GM23338 (cell line): ENCODE measurements around the gene TMPRSS15. TPM values are rescaled to one million over a fixed set of nuclear protein-coding genes. Genes with fewer than 3 reads are reported as not detected.

ENCODE experiments used
- ATAC-seq: fragments of 200-7000 bp; cut with Tn5 transposase; 3 replicates; pipeline ENCODE4 v1.9.1; 2020
- DNase-seq: peaks from one replicate; pipeline ENCODE4 v3.0.0-alpha.2; 2015; ENCODE audit warnings: low spot score
- H2AFZ ChIP-seq: fragments of 200-600 bp; sonication (generic); 2 replicates; pipeline ENCODE4 v1.8.0; 2016; ENCODE audit warnings: antibody characterized with exemption, mild to moderate bottlenecking, moderate library complexity
- H3F3A ChIP-seq: fragments of 200-600 bp; sonication (generic); replicated peaks from 2 replicates; pipeline ENCODE4 v1.8.0; 2017; ENCODE audit warnings: antibody characterized with exemption, mixed run types, low read depth
- H3K27ac ChIP-seq: fragments of 200-600 bp; sonication (generic); 2 replicates; pipeline ENCODE4 v1.6.1; 2016; ENCODE audit warnings: low read depth
- H3K27me3 ChIP-seq: fragments of 200-600 bp; sonication (generic); 2 replicates; pipeline ENCODE4 v1.8.0; 2016; ENCODE audit warnings: mild to moderate bottlenecking, mixed run types, moderate library complexity; ENCODE audit not compliant: insufficient read depth
- H3K36me3 ChIP-seq: fragments of 200-600 bp; sonication (generic); 2 replicates; pipeline ENCODE4 v1.8.0; 2016; ENCODE audit warnings: mild to moderate bottlenecking; ENCODE audit not compliant: insufficient read depth
- H3K4me1 ChIP-seq: fragments of 200-600 bp; sonication (generic); 2 replicates; pipeline ENCODE4 v1.8.0; 2016; ENCODE audit warnings: mild to moderate bottlenecking, moderate library complexity; ENCODE audit not compliant: insufficient read depth
- H3K4me2 ChIP-seq: fragments of 200-600 bp; sonication (generic); 2 replicates; pipeline ENCODE4 v1.7.1; 2017; ENCODE audit warnings: mixed run types
- H3K4me3 ChIP-seq: fragments of 200-600 bp; sonication (generic); 2 replicates; pipeline ENCODE4 v1.6.1; 2016; ENCODE audit warnings: mixed run types
- H3K79me2 ChIP-seq: fragments of 200-600 bp; sonication (generic); replicated peaks from 2 replicates; pipeline ENCODE4 v1.8.0; 2017; ENCODE audit warnings: mild to moderate bottlenecking; ENCODE audit not compliant: insufficient read depth
- H3K9me2 ChIP-seq: fragments of 200-600 bp; sonication (generic); 2 replicates; pipeline ENCODE4 v1.8.0; 2017; ENCODE audit not compliant: insufficient read depth
- H4K20me1 ChIP-seq: fragments of 200-600 bp; sonication (generic); replicated peaks from 2 replicates; pipeline ENCODE4 v1.8.0; 2017; ENCODE audit warnings: mild to moderate bottlenecking; ENCODE audit not compliant: insufficient read depth
- H3K27ac Mint-ChIP-seq: 2 replicates; pipeline ENCODE4 v1.8.0; 2020; ENCODE audit warnings: inconsistent platforms, mild to moderate bottlenecking, moderate library complexity, mixed read lengths
- H3K27me3 Mint-ChIP-seq: 3 replicates; pipeline ENCODE4 v1.8.0; 2022; ENCODE audit warnings: low read depth, mild to moderate bottlenecking, moderate library complexity, mixed read lengths, inconsistent platforms; ENCODE audit not compliant: insufficient read depth, poor library complexity
- H3K36me3 Mint-ChIP-seq: 3 replicates; pipeline ENCODE4 v1.8.0; 2021; ENCODE audit warnings: low read depth, mild to moderate bottlenecking, inconsistent platforms, moderate library complexity, mixed read lengths
- H3K4me1 Mint-ChIP-seq: 3 replicates; pipeline ENCODE4 v1.8.0; 2020; ENCODE audit warnings: mild to moderate bottlenecking, inconsistent platforms, mixed read lengths
- H3K4me3 Mint-ChIP-seq: 3 replicates; pipeline ENCODE4 v1.8.0; 2021; ENCODE audit warnings: moderate library complexity, mild to moderate bottlenecking, inconsistent platforms, mixed read lengths
- H3K9me3 Mint-ChIP-seq: 3 replicates; pipeline ENCODE4 v1.8.0; 2020; ENCODE audit warnings: moderate library complexity, mild to moderate bottlenecking, inconsistent platforms, mixed read lengths
- CTCF ChIP-seq, 2 experiments: fragments of 200-600 bp in 1 of 2; sonication (generic) in 1 of 2; conservative IDR thresholded peaks; 2 replicates each; pipeline versions ENCODE4 v1.5.1 to v1.6.1; 2016 to 2017; ENCODE audit warnings: antibody characterized with exemption in 2 of 2, low read depth in 2 of 2, mild to moderate bottlenecking in 2 of 2, moderate library complexity in 1 of 2
- ETS1 ChIP-seq: IDR thresholded peaks from 2 replicates; pipeline ENCODE4 v1.6.1; 2016; ENCODE audit warnings: antibody characterized with exemption
- EZH2 ChIP-seq: fragments of 200-600 bp; sonication (generic); IDR thresholded peaks from one replicate; pipeline ENCODE4 v1.8.0; 2017; ENCODE audit warnings: antibody characterized with exemption, mild to moderate bottlenecking, low read depth; ENCODE audit not compliant: unreplicated experiment
- EZH2phosphoT487 ChIP-seq: fragments of 200-600 bp; sonication (generic); IDR thresholded peaks from one replicate; pipeline ENCODE4 v1.8.1; 2018; ENCODE audit warnings: antibody characterized with exemption; ENCODE audit not compliant: unreplicated experiment
- JUNB ChIP-seq: IDR thresholded peaks from one replicate; pipeline ENCODE4 v1.6.1; 2016; ENCODE audit warnings: antibody characterized with exemption; ENCODE audit not compliant: unreplicated experiment
- NANOG ChIP-seq: IDR thresholded peaks from 2 replicates; pipeline ENCODE4 v1.6.1; 2016; ENCODE audit warnings: antibody characterized with exemption, borderline replicate concordance
- POLR2AphosphoS5 ChIP-seq: IDR thresholded peaks from 2 replicates; pipeline ENCODE4 v1.6.1; 2016; ENCODE audit warnings: antibody characterized with exemption, low read depth
- STAT1 ChIP-seq: IDR thresholded peaks from one replicate; pipeline ENCODE4 v1.6.1; 2016; ENCODE audit warnings: antibody characterized with exemption; ENCODE audit not compliant: unreplicated experiment
- ZNF114 ChIP-seq: fragments of 250-450 bp; sonication (Bioruptor Pico); IDR thresholded peaks from 2 replicates; pipeline ENCODE4 v1.5.0; 2020; ENCODE audit warnings: mild to moderate bottlenecking, moderate library complexity
- ZNF462 ChIP-seq: fragments of 250-450 bp; sonication (Bioruptor Pico); IDR thresholded peaks from 2 replicates; pipeline ENCODE4 v1.5.0; 2020; ENCODE audit warnings: mild to moderate bottlenecking, moderate library complexity
- polyA plus RNA-seq: library from polyadenylated mRNA; unstranded; fragments of >200 nt; fragmentation: Nextera tagmentation; extraction: Ambion mirVana; gene quantifications from 2 replicates; pipeline ENCODE4 v1.2.1, GENCODE V29; 2016
- total RNA-seq: library from RNA; depleted of rRNA; stranded (reverse); fragments of >200 nt; shearing (Covaris generic); gene quantifications from 2 replicates; pipeline ENCODE4 v1.2.3, GENCODE V29; 2014

The TMPRSS15 gene
- total and polyA plus RNA-seq, 2 experiments from 2014 or later: not detected

GRCh38 chr21:18228060-18228739 lies 175.4 kb downstream of the TMPRSS15 start:
- no peaks in the 10 kb centered on the region for H3K79me2 ChIP-seq
- Mint-ChIP-seq H3K36me3 (no peaks in the 10 kb centered on the region), H3K9me3 (no peaks in the 10 kb centered on the region), H3K4me1 (no peaks in the 10 kb centered on the region), H3K27me3 (no peaks in the 10 kb centered on the region), H3K4me3 (no peak overlapping the region), H3K27ac (no peak overlapping the region)
- TF ChIP-seq ZNF462 (CRISPR knock-in tag): no peak
- no peak for TF ChIP-seq EZH2phosphoT487
- TF ChIP-seq NANOG: no peak
- TF ChIP-seq POLR2AphosphoS5: no peak
- TF ChIP-seq JUNB: no peak
- no peak for TF ChIP-seq ETS1
- TF ChIP-seq ZNF114 (CRISPR knock-in tag): no peak
- TF ChIP-seq CTCF (conservative IDR thresholded peaks at IDR 0.05; ENCODE audit: low read depth in 2 of 2): no peak
- TF ChIP-seq STAT1: no peak
- no peak for TF ChIP-seq EZH2
- no peaks in the 10 kb centered on the region for H3F3A ChIP-seq
- H3K27me3 ChIP-seq: no peaks in the 10 kb centered on the region
- H2AFZ ChIP-seq: no peak overlapping the region
- DNase-seq (no peak), ATAC-seq (no peak)
- no peak overlapping the region for H3K4me3 ChIP-seq
- H3K4me2 ChIP-seq: no peak overlapping the region
- no peaks in the 10 kb centered on the region for H3K36me3 ChIP-seq
- H3K27ac ChIP-seq: no peak overlapping the region
- no peaks in the 10 kb centered on the region for H4K20me1 ChIP-seq
- 0 out of 2 replicates have a peak, but pooled peaks cover 3% of the 10 kb centered on the region for H3K9me2 ChIP-seq
- H3K4me1 ChIP-seq: no peaks in the 10 kb centered on the region
